ENCODE measurements around the gene NDUFC2.

Gene NDUFC2

DNA sequence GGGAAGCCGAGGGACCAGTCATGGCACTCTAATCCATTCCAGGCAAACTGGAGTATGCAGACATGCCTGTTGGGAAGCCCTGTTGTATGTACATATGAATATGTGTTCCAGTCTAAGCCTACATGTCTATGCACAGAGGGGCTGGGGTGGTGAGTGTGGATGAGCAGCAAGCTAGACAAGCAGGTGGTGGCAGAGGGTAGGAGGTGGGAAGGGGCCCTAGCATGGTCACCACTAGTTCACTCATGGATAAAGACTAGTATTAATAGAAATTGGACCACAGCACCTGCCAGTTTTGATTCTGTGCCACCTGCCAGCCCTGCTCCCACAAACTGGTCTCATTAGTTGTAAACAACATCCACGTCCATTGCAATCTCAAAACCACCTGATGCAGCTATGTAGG, 14.5 kb downstream of the NDUFC2 start:
- Histone ChIP-seq H3K36me3 (replicated peaks; ENCODE audit: low read depth, low read length) (peaks cover 23% of the 10 kb centered on the region), H3K4me1 (ENCODE audit: low read length) (no peaks in the 10 kb centered on the region), H3K79me2 (ENCODE audit: low read length) (peaks cover 8% of the 10 kb centered on the region; the same call in 1 of the 2 replicates), H4K20me1 (ENCODE audit: insufficient read depth, low read length) (0 out of 2 replicates have a peak, but pooled peaks cover 6% of the 10 kb centered on the region), H3K27me3 (ENCODE audit: low read depth, low read length) (no peaks in the 10 kb centered on the region), H3K4me3 (ENCODE audit: low read length) (no peak overlapping the region), H3K4me2 (ENCODE audit: low read length) (no peak overlapping the region), H3K9me3 (ENCODE audit: insufficient read depth, low read length) (no peaks in the 10 kb centered on the region), H3K27ac (ENCODE audit: low read length) (no peak overlapping the region), H3K9ac (ENCODE audit: low read length) (no peak overlapping the region), H2AFZ (ENCODE audit: low read depth, low read length) (no peak overlapping the region)
- TF ChIP-seq CTCF (IDR thresholded peaks at IDR 0.05; ENCODE audit: low read depth, low read length), result no peak
- no peak for TF ChIP-seq EZH2phosphoT487 (IDR thresholded peaks at IDR 0.05; ENCODE audit: low read depth)

GRCh38 chr11:78063440-78064181, 16.1 kb downstream of the NDUFC2 start, which contains the start of gene THRSP:
THRSP (plus strand) TSS chr11:78063861; CDS start chr11:78063882, 21 bp downstream.
- no peaks in the 10 kb centered on the region for H4K20me1 ChIP-seq (ENCODE audit: insufficient read depth, low read length)
- H3K4me2 ChIP-seq (ENCODE audit: low read length), result no peak within 1 kb of the TSS
- H3K9me3 ChIP-seq (ENCODE audit: insufficient read depth, low read length), result no peaks in the 10 kb centered on the region
- H2AFZ ChIP-seq (ENCODE audit: low read depth, low read length), result no peak within 1 kb of the TSS
- TF ChIP-seq CTCF (IDR thresholded peaks at IDR 0.05; ENCODE audit: low read depth, low read length), result no peak
- TF ChIP-seq EZH2phosphoT487 (IDR thresholded peaks at IDR 0.05; ENCODE audit: low read depth), result no peak
- no peak within 1 kb of the TSS for H3K27ac ChIP-seq (ENCODE audit: low read length)
- no peak within 1 kb of the TSS for H3K9ac ChIP-seq (ENCODE audit: low read length)
- peaks cover 12% of the 10 kb centered on the region for H3K36me3 ChIP-seq (replicated peaks; ENCODE audit: low read depth, low read length)
- no peaks in the 10 kb centered on the region for H3K27me3 ChIP-seq (ENCODE audit: low read depth, low read length)
- no peak within 1 kb of the TSS for H3K4me3 ChIP-seq (ENCODE audit: low read length)
- no peaks in the 10 kb centered on the region for H3K4me1 ChIP-seq (ENCODE audit: low read length)
- H3K79me2 ChIP-seq (ENCODE audit: low read length), result no peaks in the 10 kb centered on the region

DNA sequence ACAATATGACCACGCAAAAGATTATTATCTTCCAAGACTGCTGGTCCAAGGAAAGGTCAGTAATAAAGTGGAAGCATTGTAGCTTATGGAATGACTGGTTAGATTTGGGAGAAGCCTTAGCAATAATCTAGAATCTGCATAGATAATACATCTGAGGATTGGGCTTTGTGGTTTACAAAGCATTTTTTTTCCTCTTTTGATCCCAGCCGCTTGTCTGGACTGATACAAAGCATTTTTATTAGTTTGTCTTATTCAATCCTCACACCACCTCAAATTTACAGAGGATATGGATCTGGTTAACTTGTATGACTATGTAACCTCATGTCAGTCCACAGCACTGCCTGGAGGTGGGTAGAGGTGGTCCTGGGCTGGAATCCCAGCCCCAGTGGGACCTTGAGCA, 17.0 kb downstream of the NDUFC2 start:
- Histone ChIP-seq H3K4me3 (ENCODE audit: low read length) (no peak overlapping the region), H3K79me2 (ENCODE audit: low read length) (no peaks in the 10 kb centered on the region), H3K9ac (ENCODE audit: low read length) (no peak overlapping the region), H3K4me2 (ENCODE audit: low read length) (no peak overlapping the region), H3K9me3 (ENCODE audit: insufficient read depth, low read length) (no peaks in the 10 kb centered on the region), H2AFZ (ENCODE audit: low read depth, low read length) (no peak overlapping the region), H4K20me1 (ENCODE audit: insufficient read depth, low read length) (no peaks in the 10 kb centered on the region), H3K27ac (ENCODE audit: low read length) (no peak overlapping the region), H3K36me3 (replicated peaks; ENCODE audit: low read depth, low read length) (peaks cover 5% of the 10 kb centered on the region), H3K27me3 (ENCODE audit: low read depth, low read length) (no peaks in the 10 kb centered on the region), H3K4me1 (ENCODE audit: low read length) (no peaks in the 10 kb centered on the region)
- TF ChIP-seq EZH2phosphoT487 (IDR thresholded peaks at IDR 0.05; ENCODE audit: low read depth) (no peak), CTCF (IDR thresholded peaks at IDR 0.05; ENCODE audit: low read depth, low read length) (no peak)

GRCh38 chr11:78061921-78062311, 17.7 kb downstream of the NDUFC2 start:
- no peaks in the 10 kb centered on the region for H3K9me3 ChIP-seq (ENCODE audit: insufficient read depth, low read length)
- no peak overlapping the region for H2AFZ ChIP-seq (ENCODE audit: low read depth, low read length)

More at GRCh38 chr11:78061921-78062311, 17.7 kb downstream of the NDUFC2 start:
- no peaks in the 10 kb centered on the region for H3K4me1 ChIP-seq (ENCODE audit: low read length)
- no peak overlapping the region for H3K4me3 ChIP-seq (ENCODE audit: low read length)
- TF ChIP-seq CTCF (IDR thresholded peaks at IDR 0.05; ENCODE audit: low read depth, low read length) (no peak), EZH2phosphoT487 (IDR thresholded peaks at IDR 0.05; ENCODE audit: low read depth) (no peak)
- no peak overlapping the region for H3K27ac ChIP-seq (ENCODE audit: low read length)
- no peaks in the 10 kb centered on the region for H4K20me1 ChIP-seq (ENCODE audit: insufficient read depth, low read length)
- H3K9ac ChIP-seq (ENCODE audit: low read length), result no peak overlapping the region
- H3K79me2 ChIP-seq (ENCODE audit: low read length), result no peaks in the 10 kb centered on the region
- H3K27me3 ChIP-seq (ENCODE audit: low read depth, low read length), result no peaks in the 10 kb centered on the region
- H3K4me2 ChIP-seq (ENCODE audit: low read length), result no peak overlapping the region
- H3K36me3 ChIP-seq (replicated peaks; ENCODE audit: low read depth, low read length), result no peaks in the 10 kb centered on the region

Data from OCI-LY3 (cell line).